Measurements from ENCODE around the gene GRK1.

GRK1 gene

DNA sequence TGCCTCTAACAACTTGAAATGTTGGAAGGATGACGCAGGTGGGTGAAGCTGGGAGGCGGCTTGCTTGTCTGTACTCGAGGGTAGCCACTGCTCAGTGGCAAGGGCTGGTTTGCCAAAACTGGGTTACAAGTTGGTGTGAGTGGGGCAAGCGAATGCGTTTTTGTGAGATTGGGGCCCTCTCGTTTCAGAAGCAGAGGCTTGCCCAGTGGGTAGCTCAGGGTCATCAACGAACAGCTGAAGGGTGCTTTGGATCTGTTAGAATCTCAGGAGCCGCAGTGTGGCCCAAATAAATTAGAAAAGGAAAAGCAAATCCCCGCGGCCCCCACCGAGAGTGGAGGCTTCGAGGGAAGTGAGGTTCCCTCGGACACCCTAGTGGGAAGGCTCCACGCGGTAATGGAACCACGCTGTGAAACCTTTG, 16.3 kb upstream of the GRK1 start:
- DNase-seq: no peak

DNA sequence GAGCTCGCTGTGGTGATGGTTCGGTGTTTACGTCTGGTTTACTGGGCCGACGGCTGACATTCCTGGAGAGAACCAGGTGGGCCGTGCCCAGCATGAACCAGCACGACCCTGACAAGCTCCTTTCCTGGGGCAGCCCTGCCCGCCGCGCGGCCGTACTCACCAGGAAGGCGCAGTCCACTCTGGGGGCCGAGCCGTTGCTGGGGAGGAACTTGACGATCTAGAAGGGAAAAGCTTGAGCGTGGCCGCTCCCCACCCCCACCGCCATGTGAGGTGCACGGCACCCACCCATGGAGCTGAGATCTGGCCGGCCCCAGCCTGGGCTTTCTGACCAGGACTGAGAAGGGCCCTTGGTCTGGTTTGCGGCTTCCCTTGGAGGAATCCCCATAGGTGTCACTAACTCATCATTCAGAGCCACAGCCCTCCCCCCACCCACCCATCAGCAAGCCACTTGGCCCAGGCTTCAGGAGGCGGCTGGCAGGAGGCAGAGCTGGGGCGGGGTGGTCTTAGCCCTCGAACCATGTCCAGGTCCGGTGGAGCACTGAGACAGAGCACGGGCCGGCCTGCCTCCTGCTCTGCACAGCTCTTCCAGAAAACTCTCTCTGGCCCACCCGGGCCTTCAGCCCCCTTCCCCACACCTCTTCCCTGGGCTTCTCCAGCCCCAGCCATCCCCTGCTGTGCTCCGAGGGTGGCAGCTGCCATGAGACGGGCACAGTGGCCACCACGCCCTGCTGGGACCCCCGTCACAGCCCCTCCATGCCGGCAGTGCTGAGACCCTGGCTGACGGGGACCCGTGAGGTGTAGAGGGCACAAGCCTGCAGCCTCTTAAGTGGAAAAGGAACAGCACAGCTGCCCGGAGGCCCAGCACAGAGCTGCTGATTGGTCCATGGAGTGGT, 15.3 kb upstream of the GRK1 start:
- no peak for DNase-seq

- DNase-seq: no peak
Measured at GRCh38 chr13:113652404-113653263, 14.4 kb upstream of the GRK1 start.

GRCh38 chr13:113653264-113654174, 13.5 kb upstream of the GRK1 start:
- DNase-seq: no peak

DNA sequence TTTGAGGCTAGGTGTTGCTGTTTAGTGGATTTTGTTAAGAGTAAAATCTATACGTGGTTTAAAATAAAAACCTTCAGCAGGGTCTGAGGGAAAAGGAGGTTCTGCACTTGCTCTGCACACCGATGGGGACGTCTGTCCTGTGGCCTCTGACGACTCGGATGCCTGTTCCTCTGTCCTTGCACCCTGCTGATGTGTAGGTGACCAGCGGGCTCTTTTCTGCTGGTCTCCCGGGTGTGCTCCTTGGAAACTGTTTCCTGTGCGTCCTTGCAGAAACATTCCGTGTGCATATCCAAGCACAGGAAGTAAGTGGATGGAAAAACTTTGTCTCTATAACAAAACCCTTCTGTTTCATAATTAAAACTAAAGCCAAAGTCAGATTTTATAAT, 12.9 kb upstream of the GRK1 start:
- DNase-seq: no peak

DNA sequence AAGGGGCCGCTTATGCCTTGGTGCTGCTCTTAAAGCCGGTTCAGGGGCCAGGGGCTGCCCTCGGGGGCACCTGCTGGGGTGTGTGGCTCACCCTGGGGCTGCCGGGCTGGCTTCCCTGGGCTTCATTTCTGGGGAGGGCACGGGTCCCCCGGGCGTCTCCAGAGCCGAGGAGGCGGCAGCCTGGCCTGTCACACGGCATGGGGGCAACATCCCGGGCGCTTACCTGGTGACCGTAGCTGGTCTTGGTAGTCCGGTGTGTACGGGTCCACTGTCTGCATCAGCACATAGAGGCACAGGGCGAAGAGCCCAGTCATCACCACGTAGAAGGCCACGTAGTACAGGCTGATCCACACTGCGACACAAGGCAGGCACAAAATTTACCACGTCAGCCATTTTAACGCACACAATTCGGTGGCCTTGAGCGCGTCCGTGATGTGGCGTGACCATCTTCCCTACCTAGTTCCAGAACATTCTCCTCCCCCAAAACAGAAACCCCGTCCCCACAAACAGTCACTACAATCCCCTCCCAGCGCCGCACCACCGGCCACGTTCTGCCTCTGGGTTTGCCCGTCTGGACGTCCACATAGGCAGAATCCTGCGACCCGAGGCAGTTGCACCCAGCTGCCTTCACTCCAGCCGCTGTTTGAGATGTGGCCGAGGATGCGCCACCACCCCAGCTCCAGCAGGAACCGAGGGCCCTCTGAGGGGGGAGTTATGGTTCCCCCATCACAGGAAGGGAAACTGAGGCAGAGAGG, 12.3 kb upstream of the GRK1 start:
- no peak for DNase-seq

DNA sequence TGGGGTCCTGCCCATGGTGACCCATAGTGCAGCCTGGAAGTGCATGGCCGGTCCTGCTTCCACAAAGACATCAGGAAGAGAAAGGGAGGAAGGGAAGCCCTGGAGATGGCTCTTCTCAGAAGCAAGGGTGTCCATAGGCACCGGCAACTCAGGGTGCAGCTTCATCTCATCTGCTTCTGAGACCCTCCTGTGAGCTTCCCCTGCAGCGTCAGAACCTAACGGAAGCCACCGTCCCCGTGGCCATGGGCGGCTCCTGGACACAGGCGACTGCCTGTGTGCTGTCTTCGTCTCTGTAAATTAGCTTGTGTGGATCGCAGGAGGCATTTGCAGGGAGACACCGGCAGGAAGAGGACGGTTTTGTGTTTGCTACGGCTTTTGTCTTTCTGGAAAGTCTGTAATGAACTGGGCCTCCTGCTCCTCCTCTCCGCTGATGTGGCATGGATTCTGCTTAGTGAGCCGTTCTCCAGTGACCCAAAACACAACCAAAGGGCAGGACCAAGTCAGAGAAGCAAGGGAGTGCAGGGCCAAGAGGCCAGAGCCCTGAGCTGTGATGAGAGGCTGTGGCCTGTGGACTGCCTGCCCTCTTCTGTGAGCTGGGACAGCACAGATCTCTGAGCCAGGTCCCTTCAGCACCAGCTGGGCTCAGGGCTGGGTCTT, 11.5 kb upstream of the GRK1 start:
- DNase-seq: no peak

DNA sequence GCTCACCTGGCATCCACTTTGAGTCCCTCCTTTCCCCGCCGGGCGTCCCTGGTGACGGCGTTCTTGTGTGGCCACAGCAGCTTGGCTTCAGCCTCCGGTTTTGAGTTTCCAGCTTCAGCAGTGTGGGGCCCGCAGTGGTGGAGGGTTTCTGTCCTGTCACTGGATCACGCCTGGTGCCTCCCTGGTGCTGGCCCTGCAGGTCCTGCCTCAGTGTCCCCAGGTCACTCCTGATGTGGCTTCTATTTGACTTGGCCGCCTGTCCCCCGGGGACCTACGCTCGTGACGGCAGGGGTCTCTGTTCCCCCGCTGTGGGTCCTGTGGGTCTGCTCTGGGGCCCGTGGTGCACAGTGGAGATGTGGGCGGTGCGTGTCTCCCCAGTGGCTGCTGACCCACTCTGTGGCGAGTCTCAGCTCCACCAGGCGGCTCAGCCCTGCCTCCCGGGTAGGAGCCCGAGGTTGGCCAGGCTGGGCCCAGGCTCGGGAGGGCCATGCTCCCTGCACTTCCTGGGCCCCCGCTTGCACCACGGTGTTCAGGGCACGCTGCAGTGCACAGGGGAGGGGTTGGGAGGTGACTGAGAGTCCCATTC, 10.9 kb upstream of the GRK1 start:
- no peak for DNase-seq

DNA sequence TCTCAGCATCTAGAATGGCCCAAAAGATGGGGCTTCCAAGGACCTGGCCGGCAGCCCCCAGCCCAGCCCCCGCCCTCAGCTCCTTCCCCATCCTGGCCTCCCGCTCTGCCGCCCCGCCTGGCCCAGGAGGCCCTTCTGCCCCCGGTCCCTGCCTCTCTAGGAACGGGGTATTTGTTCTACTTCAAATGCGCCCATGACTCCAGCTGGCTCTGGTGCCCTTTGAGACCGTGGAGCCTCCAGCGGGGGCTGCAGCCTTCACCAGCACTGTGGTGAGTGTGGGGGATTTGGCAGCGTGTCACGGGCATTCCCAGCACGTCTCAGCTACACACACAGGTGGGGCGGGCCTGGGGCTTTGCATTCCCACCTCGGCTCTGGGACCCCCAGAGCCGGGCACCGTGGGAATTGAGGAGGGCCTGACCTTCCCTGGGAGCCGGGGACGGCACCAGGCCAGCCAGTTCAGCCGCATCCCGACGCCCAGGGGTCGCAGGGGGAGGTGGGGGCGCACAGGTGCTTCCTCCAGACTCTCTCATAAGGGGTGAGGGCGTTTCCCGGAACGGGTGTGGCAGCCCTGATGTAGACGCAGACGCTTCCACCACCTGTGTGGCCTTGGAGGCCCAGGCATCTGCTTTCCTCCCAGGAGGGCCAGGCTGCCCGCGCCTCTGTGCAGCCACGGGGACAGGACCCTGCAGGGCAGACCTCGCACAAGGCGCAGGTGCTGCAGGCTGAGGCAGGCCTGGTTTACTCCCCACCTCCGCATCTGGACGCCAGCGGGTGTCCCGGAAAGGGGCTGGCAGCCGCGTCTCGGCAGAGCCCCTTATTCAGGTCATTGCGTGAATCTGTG, 10.0 kb upstream of the GRK1 start:
- no peak for DNase-seq

DNA sequence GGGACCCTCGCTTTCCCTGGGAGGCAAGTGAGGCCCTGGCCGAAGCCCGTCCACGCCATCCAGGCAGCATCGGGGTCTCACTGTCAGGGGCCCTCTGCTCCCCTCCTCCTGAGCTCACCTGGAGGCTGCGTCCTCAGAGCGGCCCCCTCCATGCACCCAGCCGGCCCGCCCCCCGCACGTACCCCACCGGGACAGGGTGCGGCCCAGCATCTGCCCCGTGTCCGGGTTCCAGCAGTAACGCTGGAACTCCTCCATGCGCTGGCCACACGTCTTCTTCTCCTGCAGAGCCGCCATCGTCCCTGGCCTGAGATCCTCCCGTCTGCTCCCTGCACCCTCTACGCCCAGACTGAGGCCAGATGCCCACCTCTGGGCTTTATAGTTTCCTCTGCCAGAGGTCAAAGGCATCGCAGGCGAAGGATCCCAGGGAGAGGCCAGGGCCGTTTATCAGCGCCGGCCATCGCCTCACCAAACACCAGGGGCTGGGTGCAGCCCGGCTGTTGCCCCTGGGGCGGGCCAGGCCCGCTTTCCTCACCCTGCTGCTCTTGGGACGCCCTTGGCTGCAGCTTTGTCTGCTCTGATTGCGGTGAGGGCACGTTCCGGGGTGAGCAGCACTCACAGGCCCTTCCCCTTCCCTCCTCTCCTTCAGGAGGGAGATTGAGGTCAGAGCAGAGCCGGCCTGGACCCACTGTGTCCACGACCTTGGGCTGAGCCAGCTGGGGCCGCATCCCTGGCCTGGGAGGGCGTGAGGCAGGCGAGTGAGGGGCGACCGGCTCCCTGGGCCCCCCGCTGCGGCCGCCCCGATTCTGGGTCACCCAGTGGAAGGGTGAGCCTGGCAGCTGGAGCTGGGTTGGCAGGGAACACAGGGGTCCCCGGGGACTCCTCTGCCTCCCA, 8.9 kb upstream of the GRK1 start, which contains the start of gene ATP4B:
Gene ATP4B (minus strand): TSS at position 348 of the 891 bp plus-strand sequence. CDS start 54 bp downstream, at position 294.
- DNase-seq: no peak

- DNase-seq: no peak
Measured at GRCh38 chr13:113658836-113659235, 8.2 kb upstream of the GRK1 start.

GRCh38 chr13:113659337-113659736, 7.7 kb upstream of the GRK1 start:
- no peak for DNase-seq

GRCh38 chr13:113660066-113660465, 7.0 kb upstream of the GRK1 start:
- no peak for DNase-seq

- no peak for DNase-seq
Measured at GRCh38 chr13:113661509-113661908, 5.5 kb upstream of the GRK1 start.

GRCh38 chr13:113663934-113664333, 3.1 kb upstream of the GRK1 start:
- DNase-seq: no peak

DNA sequence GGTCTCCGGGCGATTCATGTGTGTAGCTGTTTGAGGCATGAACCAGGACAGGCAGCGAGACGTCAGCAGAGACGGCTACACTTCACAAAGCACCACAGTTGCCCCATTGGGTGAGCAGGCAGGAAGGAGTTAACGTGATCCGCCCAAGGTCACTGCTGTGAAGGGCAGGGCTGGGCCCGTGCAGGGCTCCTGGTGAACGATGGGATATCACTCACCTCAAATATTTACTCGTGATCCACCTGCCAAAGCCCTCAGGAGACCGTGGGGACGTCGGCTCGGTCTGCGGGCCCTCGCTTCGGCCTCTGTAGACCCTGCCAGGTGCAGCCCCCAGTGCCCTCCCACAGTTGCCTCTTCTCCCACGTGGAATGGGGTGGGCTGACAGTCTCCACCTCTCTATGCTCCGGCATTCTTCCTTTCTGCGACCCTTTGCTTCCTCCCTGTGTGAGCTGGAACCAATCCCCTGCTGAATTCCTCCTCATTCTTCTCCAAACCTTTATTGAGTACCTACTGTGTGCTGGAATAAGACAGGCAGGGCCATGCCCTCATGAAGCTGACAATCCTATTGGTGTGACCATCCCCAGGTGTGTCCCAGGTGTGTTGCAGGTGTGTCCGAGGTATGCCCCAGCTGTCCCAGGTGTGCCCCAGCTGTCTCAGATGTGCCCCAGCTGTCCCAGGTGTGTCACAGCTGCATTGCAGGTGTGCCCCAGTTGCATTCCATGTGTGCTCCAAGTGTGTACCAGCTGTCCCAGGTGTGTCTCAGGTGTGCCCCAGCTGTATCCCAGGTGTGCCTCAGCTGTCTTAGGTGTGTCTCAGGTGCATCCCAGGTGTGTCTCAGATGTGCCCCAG, 2.0 kb upstream of the GRK1 start:
- no peak for DNase-seq

DNA sequence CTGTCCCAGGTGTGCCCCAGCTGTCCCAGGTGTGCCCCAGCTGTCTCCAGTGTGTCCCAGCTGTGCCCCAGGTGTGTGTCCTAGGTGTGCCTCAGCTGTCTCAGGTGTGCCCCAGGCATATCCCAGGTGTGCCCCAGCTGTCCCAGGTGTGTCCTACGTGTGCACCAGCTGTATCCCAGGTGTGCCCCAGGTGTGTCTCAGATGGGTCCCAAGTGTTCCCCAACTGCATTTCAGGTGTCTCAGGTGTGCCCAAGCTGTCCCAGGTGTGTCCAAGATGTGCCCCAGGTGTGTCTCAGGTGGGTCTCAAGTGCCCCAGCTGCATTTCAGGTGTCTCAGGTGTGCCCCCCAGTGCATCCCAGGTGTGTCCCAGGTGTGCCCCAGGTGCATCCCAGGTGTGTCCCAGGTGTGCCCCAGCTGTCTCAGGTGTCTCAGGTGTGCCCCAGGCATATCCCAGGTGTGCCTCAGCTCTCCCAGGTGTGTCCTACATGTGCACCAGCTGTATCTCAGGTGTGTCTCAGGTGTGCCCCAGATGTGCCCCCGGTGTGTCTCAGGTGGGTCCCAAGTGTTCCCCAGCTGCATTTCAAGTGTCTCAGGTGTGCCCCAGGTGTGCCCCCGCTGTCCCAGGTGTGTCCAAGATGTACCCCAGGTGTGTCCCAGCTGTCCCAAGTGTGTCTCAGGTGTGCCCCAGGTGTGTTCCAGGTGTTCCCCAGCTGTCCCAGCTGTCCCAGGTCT, 1.3 kb upstream of the GRK1 start:
- no peak for DNase-seq

Measured in stimulated activated CD8-positive, alpha-beta memory T cell treated with anti-CD3 and anti-CD28 coated beads, Interleukin-4, amount 100 ng/mL, for 48 hours (primary cell).